Calu3 (cell line): ENCODE results near the gene CCDC148. TPM values are rescaled to one million over a fixed set of nuclear protein-coding genes. Genes with fewer than 3 reads are reported as not detected.

Experiments
- BruUV-seq: library from RNA; stranded (reverse); fragments of 400-500 nt; replicated peaks from 2 replicates; lab custom pipeline; 2021; lab: Mats Ljungman, UMichigan
- CTCF ChIA-PET: fragments of 300-600 bp; sonication (Branson Sonifier 250); formaldehyde crosslinking; loops from one replicate; lab custom pipeline; 2022; ENCODE audit warnings: antibody characterized with exemption; lab: Charles Lee
- DNase-seq: peaks from one replicate; pipeline ENCODE4 v3.0.0; 2022
- H3K27ac Mint-ChIP-seq: one replicate; pipeline ENCODE4 v1.8.0; 2022; ENCODE audit warnings: mixed read lengths; ENCODE audit not compliant: unreplicated experiment
- H3K27me3 Mint-ChIP-seq: one replicate; pipeline ENCODE4 v1.8.0; 2022; ENCODE audit warnings: mixed read lengths; ENCODE audit not compliant: unreplicated experiment
- H3K36me3 Mint-ChIP-seq: one replicate; pipeline ENCODE4 v1.8.0; 2022; ENCODE audit warnings: mild to moderate bottlenecking, moderate library complexity, mixed read lengths; ENCODE audit not compliant: insufficient read depth, unreplicated experiment
- H3K4me1 Mint-ChIP-seq: one replicate; pipeline ENCODE4 v1.8.0; 2022; ENCODE audit warnings: mild to moderate bottlenecking, low read depth, mixed read lengths; ENCODE audit not compliant: unreplicated experiment
- H3K4me3 Mint-ChIP-seq: one replicate; pipeline ENCODE4 v1.8.0; 2022; ENCODE audit warnings: mild to moderate bottlenecking, low read depth, moderate library complexity, mixed read lengths; ENCODE audit not compliant: unreplicated experiment
- H3K9me3 Mint-ChIP-seq: one replicate; pipeline ENCODE4 v1.8.0; 2022; ENCODE audit warnings: low read depth, mixed read lengths; ENCODE audit not compliant: unreplicated experiment
- CTCF ChIP-seq: fragments of 200-600 bp; IDR thresholded peaks from one replicate; pipeline ENCODE4 v1.8.0; 2022; ENCODE audit warnings: antibody characterized with exemption; ENCODE audit not compliant: unreplicated experiment
- intact Hi-C: fragments of 100-400 bp; cut with micrococcal nuclease; formaldehyde crosslinking; loops from one replicate; pipeline ENCODE4 v1.10.0; 2022; ENCODE audit not compliant: unreplicated experiment
- total RNA-seq: library from RNA; stranded (reverse); gene quantifications from 2 replicates; pipeline ENCODE4 v1.2.3, GENCODE V29; 2022

The CCDC148 gene
- total RNA-seq, 1 experiment from 2014 or later = 5.1 TPM

DNA sequence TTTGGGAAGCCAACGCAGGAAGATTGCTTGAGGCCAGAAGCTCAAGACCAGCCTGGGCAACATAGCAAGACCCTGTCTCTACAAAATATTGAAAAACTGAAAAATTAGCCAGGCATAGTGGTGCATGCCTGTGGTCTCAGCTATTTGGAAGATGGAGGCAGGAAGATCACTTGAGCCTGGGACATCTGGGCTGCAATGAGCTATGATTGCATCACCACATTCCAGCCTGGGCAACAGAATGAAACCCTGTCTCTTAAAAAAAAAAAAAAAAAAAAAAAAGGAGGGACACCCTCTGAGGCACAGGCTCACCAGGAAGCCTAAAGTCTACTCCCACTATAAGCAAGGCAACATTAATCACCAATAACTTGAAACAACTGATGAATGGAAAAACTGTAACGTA lies 151.1 kb downstream of the CCDC148 start:
- CTCF ChIA-PET = no interaction called here
- Mint-ChIP-seq H3K4me3 (no peak overlapping the region), H3K36me3 (no peaks in the 10 kb centered on the region), H3K27ac (no peak overlapping the region), H3K4me1 (no peaks in the 10 kb centered on the region), H3K9me3 (no peaks in the 10 kb centered on the region), H3K27me3 (no peaks in the 10 kb centered on the region)
- no peak for DNase-seq
- intact Hi-C loops = no loop called here
- no TSS peak for BruUV-seq
- no peak for TF ChIP-seq CTCF

GRCh38 chr2:158300394-158300793 lies 156.2 kb downstream of the CCDC148 start:
- CTCF ChIA-PET = no interaction called here
- peaks cover 2% of the 10 kb centered on the region for H3K9me3 Mint-ChIP-seq
- H3K36me3 Mint-ChIP-seq = no peaks in the 10 kb centered on the region
- no peaks in the 10 kb centered on the region for H3K27me3 Mint-ChIP-seq
- BruUV-seq = no TSS peak
- H3K4me1 Mint-ChIP-seq = no peaks in the 10 kb centered on the region
- H3K4me3 Mint-ChIP-seq = no peak overlapping the region
- intact Hi-C loops = no loop called here
- TF ChIP-seq CTCF = no peak
- no peak for DNase-seq
- no peak overlapping the region for H3K27ac Mint-ChIP-seq

GRCh38 chr2:158297606-158298005 lies 158.9 kb downstream of the CCDC148 start:
- no peaks in the 10 kb centered on the region for H3K36me3 Mint-ChIP-seq
- intact Hi-C loops = no loop called here
- TF ChIP-seq CTCF = no peak
- CTCF ChIA-PET = no interaction called here
- H3K27ac Mint-ChIP-seq = no peak overlapping the region
- H3K27me3 Mint-ChIP-seq = no peaks in the 10 kb centered on the region
- BruUV-seq = no TSS peak
- DNase-seq = peak; percentile 6
- peaks cover 2% of the 10 kb centered on the region for H3K9me3 Mint-ChIP-seq
- no peak overlapping the region for H3K4me3 Mint-ChIP-seq
- no peaks in the 10 kb centered on the region for H3K4me1 Mint-ChIP-seq

GRCh38 chr2:158297120-158297519 lies 159.4 kb downstream of the CCDC148 start:
- intact Hi-C loops = no loop called here
- peaks cover 2% of the 10 kb centered on the region for H3K9me3 Mint-ChIP-seq
- no peak for TF ChIP-seq CTCF
- no peaks in the 10 kb centered on the region for H3K36me3 Mint-ChIP-seq
- no peak overlapping the region for H3K4me3 Mint-ChIP-seq
- BruUV-seq = no TSS peak
- no peak overlapping the region for H3K27ac Mint-ChIP-seq
- no peak for DNase-seq
- CTCF ChIA-PET = no interaction called here
- H3K4me1 Mint-ChIP-seq = no peaks in the 10 kb centered on the region
- H3K27me3 Mint-ChIP-seq = no peaks in the 10 kb centered on the region
